Peyer's patch (tissue), 4 donors: ENCODE results near the gene SLC26A5.

ENCODE experiments used
- CTCF ChIP-seq, 6 experiments: fragments of 450-650 bp in 4 of 6; fragments of 200-600 bp in 2 of 6; sonication (generic) in 1 of 6; IDR thresholded peaks; one replicate each; pipeline ENCODE4 v1.5.1; 2017 to 2019; ENCODE audit warnings: antibody characterized with exemption in 6 of 6, mild to moderate bottlenecking in 3 of 6, moderate library complexity in 1 of 6
- POLR2A ChIP-seq, 2 donors: fragments of 450-650 bp; IDR thresholded peaks; one replicate each; pipeline ENCODE4 v1.5.1; 2017; ENCODE audit warnings: antibody characterized with exemption in 2 of 2, mild to moderate bottlenecking in 2 of 2, moderate library complexity in 2 of 2

GRCh38 chr7:103346396-103346795, 99.6 kb downstream of the SLC26A5 start:
- TF ChIP-seq CTCF (IDR thresholded peaks at IDR 0.05) = no peak
- TF ChIP-seq POLR2A (IDR thresholded peaks at IDR 0.05) = no peak
